H1 (cell line): ENCODE results near the gene PKD2. TPM values are rescaled to one million over a fixed set of nuclear protein-coding genes. Genes with fewer than 3 reads are reported as not detected.

Source experiments
- CTCF ChIA-PET: fragments of 300-600 bp; sonication (Branson Sonifier 250); formaldehyde crosslinking; loops from one replicate; lab custom pipeline; 2021; ENCODE audit not compliant: partially characterized antibody; lab: Charles Lee
- POLR2A ChIA-PET: fragments of 300-600 bp; sonication (Branson Sonifier 250); formaldehyde crosslinking; loops from one replicate; lab custom pipeline; 2021; ENCODE audit warnings: inconsistent platforms; ENCODE audit not compliant: partially characterized antibody; lab: Charles Lee
- DNase-seq, 2 experiments: peaks; one replicate each; pipeline versions ENCODE4 v3.0.0 to v3.0.0-alpha.2; 2010 to 2022; ENCODE audit warnings: low spot score in 2 of 2, low read depth in 1 of 2, mixed read lengths in 1 of 2
- FAIRE-seq: peaks from 2 replicates; lab custom pipeline; 2011; peaks lifted over from hg19 to GRCh38; lab: Jason Lieb, UNC
- H2AFZ ChIP-seq: 2 replicates; pipeline ENCODE4 v1.8.1; 2012; ENCODE audit warnings: low read length, inconsistent platforms
- H2AK5ac ChIP-seq: 2 replicates; pipeline ENCODE4 v1.6.1; 2013; ENCODE audit warnings: low read depth, low read length
- H2BK120ac ChIP-seq: replicated peaks from 2 replicates; pipeline ENCODE3; 2013; ENCODE audit warnings: low read depth, low read length, inconsistent platforms
- H2BK12ac ChIP-seq: 2 replicates; pipeline ENCODE4 v1.6.1; 2013; ENCODE audit warnings: low read depth, low read length
- H2BK15ac ChIP-seq: 2 replicates; pipeline ENCODE4 v1.6.1; 2013; ENCODE audit warnings: low read length
- H2BK20ac ChIP-seq: 2 replicates; pipeline ENCODE4 v1.6.1; 2013; ENCODE audit warnings: low read length
- H2BK5ac ChIP-seq: 2 replicates; pipeline ENCODE4 v1.6.1; 2013; ENCODE audit warnings: low read depth, low read length
- H3K14ac ChIP-seq: 2 replicates; pipeline ENCODE4 v1.6.1; 2013; ENCODE audit warnings: inconsistent platforms; ENCODE audit not compliant: insufficient read length
- H3K18ac ChIP-seq: 2 replicates; pipeline ENCODE4 v1.6.1; 2013; ENCODE audit warnings: low read length; ENCODE audit errors: extremely low read depth
- H3K23ac ChIP-seq: 2 replicates; pipeline ENCODE4 v1.6.1; 2013; ENCODE audit warnings: inconsistent platforms; ENCODE audit not compliant: insufficient read length
- H3K23me2 ChIP-seq: 2 replicates; pipeline ENCODE4 v1.6.1; 2013; ENCODE audit warnings: low read depth, low read length
- H3K27ac ChIP-seq: 2 replicates; pipeline ENCODE4 v1.6.1; 2011; ENCODE audit warnings: low read depth, low read length, inconsistent platforms
- H3K27me3 ChIP-seq, 4 experiments: replicated peaks in 1 of 4; 1 replicate in 1 of 4; 2 replicates in 3 of 4; pipeline versions ENCODE4 v1.6.1 to v1.8.1; 2011 to 2013; ENCODE audit warnings: low read length in 3 of 4, mild to moderate bottlenecking in 3 of 4, inconsistent platforms in 2 of 4, mixed read lengths in 2 of 4, moderate library complexity in 1 of 4; ENCODE audit not compliant: control insufficient read depth in 3 of 4, insufficient read depth in 3 of 4; ENCODE audit errors: extremely low read depth in 1 of 4
- H3K36me3 ChIP-seq, 4 experiments: 2 replicates each; pipeline versions ENCODE4 v1.6.1 to v1.8.1; 2011 to 2013; ENCODE audit warnings: mild to moderate bottlenecking in 4 of 4, low read length in 3 of 4, moderate library complexity in 2 of 4, control low read depth in 1 of 4, inconsistent platforms in 1 of 4; ENCODE audit not compliant: insufficient read depth in 4 of 4, control insufficient read depth in 2 of 4
- H3K4ac ChIP-seq: replicated peaks from 2 replicates; pipeline ENCODE3; 2013; ENCODE audit warnings: low read length, low read depth, mixed read lengths, inconsistent platforms; ENCODE audit not compliant: insufficient read length
- H3K4me1 ChIP-seq, 4 experiments: replicated peaks in 1 of 4; 1 replicate in 1 of 4; 2 replicates in 3 of 4; pipeline versions ENCODE4 v1.6.1 to v1.8.1; 2011 to 2013; ENCODE audit warnings: low read length in 3 of 4, inconsistent platforms in 2 of 4, mixed read lengths in 1 of 4; ENCODE audit not compliant: insufficient read depth in 4 of 4, control insufficient read depth in 3 of 4
- H3K4me2 ChIP-seq, 2 experiments: 2 replicates each; pipeline versions ENCODE4 v1.6.1 to v1.8.1; 2011 to 2013; ENCODE audit warnings: low read depth in 2 of 2, low read length in 2 of 2, control low read depth in 1 of 2, inconsistent platforms in 1 of 2, mild to moderate bottlenecking in 1 of 2; ENCODE audit not compliant: insufficient read depth in 1 of 2
- H3K4me3 ChIP-seq, 4 experiments: fragments of 200-600, 300-600 bp in 1 of 4; sonication (generic), shearing (Covaris generic), sonication (Bioruptor Twin) in 1 of 4; 2 replicates each; pipeline versions ENCODE4 v1.5.1 to v1.8.1; 2011 to 2016; ENCODE audit warnings: low read length in 4 of 4, low read depth in 3 of 4, control low read depth in 2 of 4, inconsistent platforms in 2 of 4, mild to moderate bottlenecking in 2 of 4, mixed read lengths in 1 of 4, moderate library complexity in 1 of 4; ENCODE audit not compliant: insufficient read depth in 2 of 4; ENCODE audit errors: extremely low read depth in 1 of 4
- H3K56ac ChIP-seq: replicated peaks from 2 replicates; pipeline ENCODE3; 2013; ENCODE audit warnings: low read depth, mild to moderate bottlenecking, mixed read lengths, low read length, inconsistent platforms; ENCODE audit not compliant: insufficient read length
- H3K79me1 ChIP-seq: 2 replicates; pipeline ENCODE4 v1.6.1; 2013; ENCODE audit warnings: low read depth, low read length, control low read depth
- H3K79me2 ChIP-seq, 2 experiments: 2 replicates each; pipeline versions ENCODE4 v1.6.1 to v1.8.1; 2012 to 2013; ENCODE audit warnings: low read length in 2 of 2, mild to moderate bottlenecking in 2 of 2, inconsistent platforms in 1 of 2; ENCODE audit not compliant: insufficient read depth in 2 of 2, control insufficient read depth in 1 of 2
- H3K9ac ChIP-seq, 4 experiments: replicated peaks in 1 of 4; 1 replicate in 1 of 4; 2 replicates in 3 of 4; pipeline versions ENCODE4 v1.6.1 to v1.8.1; 2011 to 2013; ENCODE audit warnings: low read depth in 3 of 4, low read length in 3 of 4, control low read depth in 2 of 4, mild to moderate bottlenecking in 2 of 4, moderate library complexity in 2 of 4, inconsistent platforms in 1 of 4; ENCODE audit errors: extremely low read depth in 1 of 4
- H3K9me3 ChIP-seq, 2 experiments: 2 replicates each; pipeline versions ENCODE4 v1.6.1 to v1.8.1; 2012 to 2013; ENCODE audit warnings: mild to moderate bottlenecking in 2 of 2, moderate library complexity in 2 of 2, control low read depth in 1 of 2, inconsistent platforms in 1 of 2, low read depth in 1 of 2, low read length in 1 of 2, mixed read lengths in 1 of 2; ENCODE audit not compliant: insufficient read depth in 2 of 2
- H4K20me1 ChIP-seq, 2 experiments: replicated peaks in 1 of 2; 2 replicates each; pipeline versions ENCODE3 to v1.8.1; 2011 to 2013; ENCODE audit warnings: inconsistent platforms in 2 of 2, low read length in 2 of 2, mild to moderate bottlenecking in 1 of 2; ENCODE audit not compliant: insufficient read depth in 2 of 2, control insufficient read depth in 1 of 2
- H4K5ac ChIP-seq: 2 replicates; pipeline ENCODE4 v1.6.1; 2013; ENCODE audit warnings: low read length, low read depth, mixed read lengths, inconsistent platforms; ENCODE audit not compliant: insufficient read length
- H4K8ac ChIP-seq: 2 replicates; pipeline ENCODE4 v1.8.0; 2013; ENCODE audit warnings: mild to moderate bottlenecking, moderate library complexity, low read length, inconsistent platforms; ENCODE audit not compliant: insufficient read depth; ENCODE audit errors: extremely low read depth
- H4K91ac ChIP-seq: replicated peaks from 2 replicates; pipeline ENCODE3; 2013; ENCODE audit warnings: low read length, mixed read lengths, inconsistent platforms; ENCODE audit not compliant: insufficient read length
- BACH1 ChIP-seq: IDR thresholded peaks from 2 replicates; pipeline ENCODE4 v1.6.1; 2012; ENCODE audit warnings: low read length, improper control_type of control experiment
- BCL11A ChIP-seq, 2 experiments: IDR thresholded peaks; one replicate each; pipeline ENCODE4 v1.6.1; 2011; ENCODE audit warnings: low read depth in 2 of 2, low read length in 2 of 2, mild to moderate bottlenecking in 2 of 2
- CBX5 ChIP-seq: fragments of 300-800, 300-1000 bp; sonication (generic); IDR thresholded peaks from 2 replicates; pipeline ENCODE4 v1.7.1; 2016; ENCODE audit warnings: antibody characterized with exemption, low read length, low read depth
- CEBPB ChIP-seq: IDR thresholded peaks from 2 replicates; pipeline ENCODE4 v1.6.1; 2012; ENCODE audit warnings: low read depth, low read length
- EP300 ChIP-seq, 2 experiments: IDR thresholded peaks; 1 replicate in 1 of 2; 2 replicates in 1 of 2; pipeline ENCODE4 v1.6.1; 2011 to 2012; ENCODE audit warnings: low read depth in 2 of 2, low read length in 2 of 2, mild to moderate bottlenecking in 2 of 2, borderline replicate concordance in 1 of 2, inconsistent platforms in 1 of 2, moderate library complexity in 1 of 2
- GTF2F1 ChIP-seq: IDR thresholded peaks from 2 replicates; pipeline ENCODE4 v1.6.1; 2012; ENCODE audit warnings: low read depth, low read length, improper control_type of control experiment, borderline replicate concordance
- HDAC6 ChIP-seq: IDR thresholded peaks from one replicate; pipeline ENCODE4 v1.7.1; 2012; ENCODE audit warnings: low read depth, mild to moderate bottlenecking, inconsistent platforms, low read length, moderate library complexity
- KDM5A ChIP-seq: fragments of 200-600 bp; IDR thresholded peaks from 2 replicates; pipeline ENCODE4 v1.7.1; 2012; ENCODE audit warnings: mild to moderate bottlenecking, low read length, inconsistent platforms, mixed read lengths
- NANOG ChIP-seq: IDR thresholded peaks from 2 replicates; pipeline ENCODE4 v1.6.1; 2011; ENCODE audit warnings: low read length, low read depth, mild to moderate bottlenecking, inconsistent platforms; ENCODE audit not compliant: insufficient read depth, poor library complexity, severe bottlenecking
- PHF8 ChIP-seq: fragments of 200-600 bp; sonication (generic); conservative IDR thresholded peaks from 2 replicates; pipeline ENCODE4 v1.7.1; 2012; ENCODE audit warnings: low read depth, mild to moderate bottlenecking, inconsistent platforms, low read length, moderate library complexity
- SUZ12 ChIP-seq: fragments of 200-600 bp; sonication (generic); IDR thresholded peaks from 2 replicates; pipeline ENCODE4 v1.6.1; 2012; ENCODE audit warnings: mild to moderate bottlenecking, inconsistent platforms, low read length, moderate library complexity, mixed read lengths
- TAF7 ChIP-seq: optimal IDR thresholded peaks from 2 replicates; pipeline ENCODE3; 2011; ENCODE audit warnings: low read depth, mild to moderate bottlenecking, inconsistent platforms, low read length, moderate library complexity, borderline replicate concordance
- WGBS, 2 experiments: shearing (Covaris generic) in 1 of 2; methylation state at CpG; one replicate each; pipeline versions ENCODE4 v1.1.6 to v1.1.7; 2013 to 2015; ENCODE audit warnings: low lambda C conversion rate in 2 of 2, mixed read lengths in 2 of 2, inconsistent platforms in 1 of 2, low coverage in 1 of 2, missing lambda C conversion rate in 1 of 2; ENCODE audit not compliant: insufficient replicate concordance in 2 of 2, insufficient coverage in 1 of 2, insufficient read length in 1 of 2; ENCODE audit errors: extremely low coverage in 1 of 2, missing lambda C conversion rate in 1 of 2; 5-methylcytosine and 5-hydroxymethylcytosine counted together
- polyA plus RNA-seq, 7 experiments: library from polyadenylated mRNA; depleted of rRNA in 3 of 7; stranded (reverse) in 5 of 7; unstranded in 2 of 7; fragments of >200 nt in 5 of 7; fragments of 200-250 nt in 2 of 7; gene quantifications; 1 replicate in 5 of 7; 2 replicates in 1 of 7; 4 replicates in 1 of 7; pipeline versions ENCODE4 v1.2.1 to v1.2.3, GENCODE V29; 2011 to 2013; ENCODE audit warnings: missing spikeins in 2 of 7, mixed read lengths in 2 of 7
- total RNA-seq: library from RNA; stranded (reverse); fragmentation: NEBNext Ultra II Directional; extraction: Animal tissue kit (Norgen Biotek cat#: 25700); gene quantifications from 2 replicates; pipeline ENCODE4 v1.2.1, GENCODE V29; 2021

Gene PKD2
- total and polyA plus RNA-seq, 2 of the 8 experiments (the other 6 are each of a cell fraction or from before 2014, with no cell fraction given), result 16.0 to 32.0 TPM

GRCh38 chr4:88017516-88018297, 10.3 kb downstream of the PKD2 start:
- Histone ChIP-seq H3K79me2 (peaks cover 0 to 65% of the 10 kb centered on the region in 2 experiments; a peak in 3 of 4 replicates), H3K18ac (no peak overlapping the region), H3K23me2 (no peaks in the 10 kb centered on the region), H3K4me1 (peaks cover 0 to 5% (median under 1%) of the 10 kb centered on the region in 4 experiments; a peak in 2 of 7 replicates), H3K23ac (no peak overlapping the region), H2BK5ac (no peak overlapping the region), H4K5ac (no peak overlapping the region), H3K4me2 (no peak overlapping the region), H3K79me1 (peaks cover 8% of the 10 kb centered on the region), H4K91ac (no peak overlapping the region), H4K20me1 (peaks cover 4 to 10% of the 10 kb centered on the region in 2 experiments), H4K8ac (no peak overlapping the region), H2AK5ac (no peak overlapping the region), H3K4me3 (no peak overlapping the region), H3K36me3 (peaks cover 0 to 29% (median 6%) of the 10 kb centered on the region in 4 experiments; a peak in 3 of 8 replicates), H3K56ac (no peak overlapping the region), H3K9me3 (no peaks in the 10 kb centered on the region), H3K27me3 (no peaks in the 10 kb centered on the region), H3K4ac (no peak overlapping the region), H3K9ac (no peak overlapping the region), H3K14ac (no peak overlapping the region), H2BK120ac (no peak overlapping the region), H2BK15ac (no peak overlapping the region), H3K27ac (no peak overlapping the region), H2BK20ac (no peak overlapping the region), H2AFZ (no peak overlapping the region), H2BK12ac (no peak overlapping the region)
- FAIRE-seq (no peak), DNase-seq (no peak)
- POLR2A ChIA-PET, result interaction anchor here (1.1 kb wide), 1 partner anchor 9 kb away, joined by 5 read pairs; the partner anchor contains the start of gene PKD2
- CTCF ChIA-PET, result interaction anchor here (0.9 to 1.9 kb wide), 3 partner anchors 13 to 37 kb away, joined by 4 to 7 read pairs (median 7); no protein-coding TSS in a partner anchor
- 95% methylated on average over 7 of the region's 7 CpGs; no CpG with 5 or more reads in 1 of the 2 experiments for WGBS, 2 experiments
- TF ChIP-seq PHF8 (no peak), EP300 (IDR thresholded peaks at IDR 0.05; ENCODE audit: borderline replicate concordance in 1 of 2, low read depth in 2 of 2, low read length in 2 of 2) (no peak), BCL11A (IDR thresholded peaks at IDR 0.05; ENCODE audit: low read depth in 2 of 2, low read length in 2 of 2) (no peak), NANOG (no peak), KDM5A (no peak), TAF7 (no peak), HDAC6 (no peak), CEBPB (no peak), CBX5 (no peak), SUZ12 (no peak), BACH1 (no peak), GTF2F1 (no peak)
